Stimulated activated naive CD8-positive, alpha-beta T cell treated with anti-CD3 and anti-CD28 coated beads, Interleukin-15, amount 100 ng/mL, for 72 hours (primary cell): ENCODE results near the gene MED14.
"Not testable (repeated sequence)": the region's sequence is repeated elsewhere in the genome, so short reads cannot be mapped to it uniquely, and the experiment has no call there.

Experiments
- ATAC-seq: fragments of 150-1000 bp; cut with Tn5 transposase; 2 replicates; pipeline ENCODE4 v1.10.0; 2021; ENCODE audit warnings: mild to moderate bottlenecking, moderate library complexity
- DNase-seq, 2 donors: peaks; one replicate each; pipeline ENCODE4 v3.0.0; 2021 to 2022
- H3K27ac Mint-ChIP-seq, 2 donors: one replicate each; pipeline ENCODE4 v1.8.0; 2022; ENCODE audit warnings: mild to moderate bottlenecking in 2 of 2, mixed read lengths in 2 of 2, moderate library complexity in 2 of 2
- H3K27me3 Mint-ChIP-seq: one replicate; pipeline ENCODE4 v1.8.0; 2022; ENCODE audit warnings: mixed read lengths
- H3K4me1 Mint-ChIP-seq: one replicate; pipeline ENCODE4 v1.8.0; 2022; ENCODE audit warnings: mild to moderate bottlenecking, mixed read lengths
- H3K4me3 Mint-ChIP-seq, 2 donors: one replicate each; pipeline ENCODE4 v1.8.0; 2022; ENCODE audit warnings: mild to moderate bottlenecking in 2 of 2, mixed read lengths in 2 of 2, moderate library complexity in 1 of 2
- H3K9me3 Mint-ChIP-seq, 2 donors: one replicate each; pipeline ENCODE4 v1.8.0; 2022; ENCODE audit warnings: mixed read lengths in 2 of 2

Gene MED14

GRCh38 chrX:40735325-40736169 lies at the start of gene MED14:
Gene MED14 (minus strand): TSS chrX:40735542. CDS start chrX:40735412, 130 bp downstream.
- Mint-ChIP-seq H3K9me3 (no peaks in the 10 kb centered on the region), H3K27me3 (no peaks in the 10 kb centered on the region), H3K4me1 (peaks cover 34% of the 10 kb centered on the region), H3K4me3 (peak within 1 kb of the TSS; percentile 88 to 91), H3K27ac (peak within 1 kb of the TSS; percentile 96 to 99)
- DNase-seq (peak; percentile 89 to 95), ATAC-seq (peak; percentile 97)

- Mint-ChIP-seq H3K27ac (no peak overlapping the region), H3K4me1 (no peaks in the 10 kb centered on the region), H3K27me3 (no peaks in the 10 kb centered on the region), H3K9me3 (no peaks in the 10 kb centered on the region), H3K4me3 (no peak overlapping the region)
- no peak for ATAC-seq
- no peak for DNase-seq
Measured at GRCh38 chrX:40784516-40785151, 49.3 kb upstream of the MED14 start.

- not testable (repeated sequence) for H3K9me3 Mint-ChIP-seq, H3K27ac Mint-ChIP-seq, H3K4me3 Mint-ChIP-seq, H3K27me3 Mint-ChIP-seq, DNase-seq, H3K4me1 Mint-ChIP-seq, ATAC-seq
Measured at GRCh38 chrX:40782644-40783259, 47.4 kb upstream of the MED14 start.

GRCh38 chrX:40780951-40781350 lies 45.6 kb upstream of the MED14 start:
- Mint-ChIP-seq H3K4me3 (no peak overlapping the region), H3K4me1 (no peaks in the 10 kb centered on the region), H3K27me3 (no peaks in the 10 kb centered on the region), H3K9me3 (no peaks in the 10 kb centered on the region), H3K27ac (no peak overlapping the region)
- ATAC-seq (no peak), DNase-seq (no peak)

- Mint-ChIP-seq H3K4me3 (no peak overlapping the region), H3K9me3 (no peaks in the 10 kb centered on the region), H3K27ac (no peak overlapping the region), H3K4me1 (no peaks in the 10 kb centered on the region), H3K27me3 (no peaks in the 10 kb centered on the region)
- DNase-seq (no peak), ATAC-seq (no peak)
Measured at GRCh38 chrX:40780082-40780481, 44.7 kb upstream of the MED14 start.

- ATAC-seq (no peak), DNase-seq (no peak)
- H3K4me1 Mint-ChIP-seq, result no peaks in the 10 kb centered on the region
- H3K4me3 Mint-ChIP-seq, result no peak overlapping the region
- peak overlapping the region in 1 of 2 donors; percentile 58 for H3K27ac Mint-ChIP-seq
- no peaks in the 10 kb centered on the region for H3K9me3 Mint-ChIP-seq
- H3K27me3 Mint-ChIP-seq, result peaks cover 1% of the 10 kb centered on the region
Measured at GRCh38 chrX:40778861-40779575, 43.7 kb upstream of the MED14 start.

DNA sequence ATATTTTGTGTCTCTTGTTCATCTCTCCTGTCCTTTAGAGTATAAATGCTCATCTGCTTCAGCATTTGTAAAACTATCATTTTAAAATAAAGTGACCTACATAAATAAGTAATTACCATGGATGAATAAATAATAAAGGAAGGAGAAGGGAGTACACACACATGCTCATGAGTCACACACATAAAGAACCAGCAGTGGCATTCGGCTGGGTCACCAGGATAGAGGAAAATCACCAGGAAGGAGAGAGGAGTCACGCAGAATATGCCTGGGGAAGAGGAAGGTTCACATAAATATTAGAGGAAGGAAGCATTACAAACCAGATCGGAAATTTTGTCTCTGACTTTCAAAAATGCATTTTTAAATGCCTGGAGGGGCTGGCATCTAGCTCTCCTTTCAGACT lies 38.5 kb upstream of the MED14 start:
- ATAC-seq, result no peak
- Mint-ChIP-seq H3K4me1 (no peaks in the 10 kb centered on the region), H3K27me3 (peaks cover 9% of the 10 kb centered on the region), H3K9me3 (no peaks in the 10 kb centered on the region), H3K27ac (no peak overlapping the region), H3K4me3 (no peak overlapping the region)
- DNase-seq, result no peak

DNA sequence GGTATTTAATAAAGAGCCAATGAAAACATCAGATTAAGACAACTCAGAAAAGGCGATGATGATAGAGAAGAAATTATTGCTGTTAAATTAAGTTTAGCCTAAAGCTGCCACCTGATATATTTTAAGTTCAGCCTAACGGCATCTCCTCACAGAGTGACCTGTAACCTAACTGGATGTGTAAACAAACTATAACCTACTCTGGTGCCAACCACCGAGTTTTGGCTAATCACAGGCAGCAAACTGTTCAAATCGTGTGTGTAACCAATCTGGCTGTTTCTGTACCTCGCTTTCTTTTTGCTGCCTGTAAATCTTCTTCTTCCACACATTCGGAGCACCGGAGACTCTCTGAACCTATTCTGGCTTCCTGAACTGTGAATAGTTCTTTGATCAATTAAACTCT lies 37.8 kb upstream of the MED14 start:
- Mint-ChIP-seq H3K27ac (no peak overlapping the region), H3K4me1 (no peaks in the 10 kb centered on the region), H3K27me3 (peaks cover 9% of the 10 kb centered on the region), H3K4me3 (no peak overlapping the region), H3K9me3 (no peaks in the 10 kb centered on the region)
- no peak for DNase-seq
- ATAC-seq, result no peak

GRCh38 chrX:40772290-40772689 lies 36.9 kb upstream of the MED14 start:
- ATAC-seq (no peak), DNase-seq (no peak)
- Mint-ChIP-seq H3K9me3 (no peaks in the 10 kb centered on the region), H3K27ac (no peak overlapping the region), H3K27me3 (peaks cover 9% of the 10 kb centered on the region), H3K4me1 (no peaks in the 10 kb centered on the region), H3K4me3 (no peak overlapping the region)

GRCh38 chrX:40761762-40762161 lies 26.4 kb upstream of the MED14 start:
- no peak overlapping the region for H3K4me3 Mint-ChIP-seq
- no peaks in the 10 kb centered on the region for H3K27me3 Mint-ChIP-seq
- DNase-seq (no peak), ATAC-seq (no peak)
- H3K27ac Mint-ChIP-seq, result no peak overlapping the region
- no peaks in the 10 kb centered on the region for H3K9me3 Mint-ChIP-seq
- H3K4me1 Mint-ChIP-seq, result no peaks in the 10 kb centered on the region

DNA sequence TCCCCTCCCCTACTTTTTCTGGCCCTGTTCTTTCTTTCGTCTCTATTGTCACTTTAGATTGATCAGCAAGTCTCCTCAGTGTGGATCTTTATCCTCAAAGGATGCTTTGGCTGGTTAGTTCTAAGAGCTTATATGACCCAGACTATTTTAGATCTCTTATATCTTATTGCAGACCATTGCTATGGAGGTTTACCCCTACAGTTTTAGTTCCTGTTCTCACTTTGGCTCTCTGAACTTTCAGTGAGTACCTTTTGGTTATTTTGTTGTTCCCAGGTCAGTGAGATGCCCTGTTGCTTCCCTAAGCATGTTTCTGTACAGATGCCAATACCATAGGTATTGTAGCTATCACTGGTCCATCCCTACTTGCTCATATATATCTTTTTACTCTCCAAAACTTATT lies 24.0 kb upstream of the MED14 start:
- Mint-ChIP-seq H3K27me3 (no peaks in the 10 kb centered on the region), H3K9me3 (no peaks in the 10 kb centered on the region), H3K27ac (peak overlapping the region in 1 of 2 donors; percentile 17)

DNA sequence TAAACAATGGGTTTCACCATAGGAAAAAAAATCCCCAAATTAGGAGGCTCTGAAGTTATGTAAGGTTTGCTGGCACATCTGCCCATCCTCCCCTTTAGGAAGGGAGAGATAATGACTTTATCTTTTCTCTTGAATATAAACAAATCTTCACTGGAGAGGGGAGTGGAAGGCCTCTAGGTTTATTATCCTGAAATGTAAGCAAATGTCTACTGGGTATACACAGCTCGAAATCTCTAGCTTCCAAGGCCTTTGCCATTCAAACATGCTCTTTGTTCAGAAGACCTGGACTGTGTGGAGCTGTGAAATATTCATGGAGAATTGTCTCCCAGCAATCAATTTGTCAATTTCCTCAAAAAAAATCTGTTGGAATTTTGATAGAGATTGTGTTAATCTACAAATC lies 21.7 kb upstream of the MED14 start:
- no peak overlapping the region for H3K4me3 Mint-ChIP-seq
- H3K4me1 Mint-ChIP-seq, result no peaks in the 10 kb centered on the region
- H3K27ac Mint-ChIP-seq, result no peak overlapping the region
- H3K9me3 Mint-ChIP-seq, result no peaks in the 10 kb centered on the region
- DNase-seq, result no peak
- ATAC-seq, result no peak
- no peaks in the 10 kb centered on the region for H3K27me3 Mint-ChIP-seq

More for the DNA sequence above, 24.0 kb upstream of the MED14 start:
- ATAC-seq (no peak), DNase-seq (no peak)
- Mint-ChIP-seq H3K4me1 (no peaks in the 10 kb centered on the region), H3K4me3 (no peak overlapping the region)

DNA sequence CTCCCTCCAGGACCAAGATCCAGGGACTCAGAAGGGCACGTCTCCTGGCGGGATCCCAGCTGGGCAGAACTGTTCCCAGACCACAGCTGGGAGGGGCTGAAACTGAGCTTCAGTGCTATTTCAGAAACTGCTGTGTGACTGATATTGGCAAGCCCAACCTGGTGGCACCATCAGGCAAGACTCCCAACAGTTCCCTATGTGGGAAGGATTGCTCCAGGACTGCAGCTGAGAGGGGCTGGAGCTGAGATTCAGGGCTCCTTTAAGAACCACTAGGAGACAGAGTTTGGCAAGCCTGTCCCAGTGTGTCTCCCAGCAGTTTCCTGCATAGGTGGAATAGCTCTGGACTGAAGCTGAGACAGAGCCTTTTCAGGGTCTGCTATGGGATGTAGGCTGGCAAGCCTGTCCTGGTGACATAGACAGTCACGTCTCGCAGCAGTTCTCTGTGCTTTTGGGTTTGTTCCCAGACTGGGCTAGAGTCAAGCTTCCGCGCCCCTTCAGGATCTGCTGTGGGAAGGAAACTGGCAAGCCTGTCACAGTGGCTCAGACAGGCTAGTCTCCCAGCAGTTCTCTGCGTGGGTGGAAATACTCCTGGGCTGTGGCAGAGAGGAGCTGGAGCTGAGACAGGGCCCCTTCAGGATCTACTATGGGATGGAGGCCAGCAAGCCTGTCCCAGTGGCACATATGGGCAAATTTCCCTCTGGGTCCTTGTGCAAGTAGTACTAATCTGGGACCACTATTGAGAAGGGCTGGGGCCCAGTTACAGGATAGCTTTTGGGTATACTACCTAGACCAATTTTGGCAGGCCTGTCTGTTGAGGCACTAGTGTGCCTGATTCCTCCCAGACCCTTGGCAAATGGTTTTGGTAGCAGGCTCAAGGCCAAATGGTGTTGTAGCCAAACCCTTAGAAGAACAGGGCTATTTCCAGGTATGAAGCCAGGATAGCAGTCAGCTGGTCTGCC lies 20.2 kb upstream of the MED14 start:
- Mint-ChIP-seq H3K4me3 (no peak overlapping the region), H3K9me3 (no peaks in the 10 kb centered on the region), H3K27ac (no peak overlapping the region), H3K4me1 (no peaks in the 10 kb centered on the region), H3K27me3 (no peaks in the 10 kb centered on the region)
- ATAC-seq, result no peak
- DNase-seq, result no peak

GRCh38 chrX:40749681-40750494 lies 14.5 kb upstream of the MED14 start:
- Mint-ChIP-seq H3K4me1 (peaks cover 18% of the 10 kb centered on the region), H3K27me3 (no peaks in the 10 kb centered on the region), H3K9me3 (peaks cover 7 to 13% of the 10 kb centered on the region in 2 donors), H3K4me3 (peak overlapping the region; percentile 19 to 24), H3K27ac (peak overlapping the region in 1 of 2 donors; percentile 52)
- ATAC-seq (no peak), DNase-seq (no peak)
